HEK293 (cell line): ENCODE measurements around the gene FAM234B.

Experiments used
- CTCF ChIA-PET: fragments of 350-600 bp; formaldehyde crosslinking; extraction: SDS; loops from one replicate; lab custom pipeline; 2021; ENCODE audit warnings: antibody characterized with exemption; lab: Yijun Ruan, JAX
- POLR2A ChIA-PET: fragments of 300-600 bp; formaldehyde crosslinking; extraction: SDS; loops from one replicate; lab custom pipeline; 2020; ENCODE audit warnings: antibody characterized with exemption, inconsistent platforms; lab: Yijun Ruan, JAX
- H3K27ac ChIP-seq: fragments of 200-500 bp; sonication (Bioruptor generic); 2 replicates; pipeline ENCODE4 v1.5.1; 2014; ENCODE audit warnings: low read depth, low read length, control low read depth, inconsistent platforms; ENCODE audit errors: extremely low read depth
- H3K36me3 ChIP-seq, 2 experiments: fragments of 200-500 bp in 1 of 2; sonication (Bioruptor generic) in 1 of 2; 1 replicate in 1 of 2; 2 replicates in 1 of 2; pipeline ENCODE4 v1.5.1; 2014 to 2017; ENCODE audit warnings: inconsistent platforms in 2 of 2, low read length in 2 of 2; ENCODE audit not compliant: control insufficient read depth in 2 of 2, insufficient read depth in 1 of 2
- H3K4me1 ChIP-seq: fragments of 200-500 bp; sonication (Bioruptor generic); 2 replicates; pipeline ENCODE4 v1.5.1; 2014; ENCODE audit warnings: mild to moderate bottlenecking, low read length, inconsistent platforms; ENCODE audit not compliant: control insufficient read depth, insufficient read depth
- H3K4me3 ChIP-seq: 2 replicates; pipeline ENCODE4 v1.5.1; 2011; ENCODE audit warnings: low read depth, mild to moderate bottlenecking, control low read depth, low read length, moderate library complexity
- H3K9me3 ChIP-seq: fragments of 200-500 bp; sonication (Bioruptor generic); 2 replicates; pipeline ENCODE4 v1.5.1; 2014; ENCODE audit warnings: low read depth, low read length, inconsistent platforms; ENCODE audit not compliant: control insufficient read depth, insufficient read depth
- CTCF ChIP-seq: fragments of 450-650 bp; formaldehyde crosslinking; IDR thresholded peaks from 2 replicates; pipeline ENCODE4 v1.5.1; 2016; ENCODE audit warnings: missing biosample characterization, missing genetic modification characterization
- HOXD13 ChIP-seq: sonication (generic); formaldehyde crosslinking; IDR thresholded peaks from 2 replicates; pipeline ENCODE4 v1.8.0; 2022; ENCODE audit warnings: missing genetic modification reagents, borderline replicate concordance
- OSR2 ChIP-seq: fragments of 450-650 bp; formaldehyde crosslinking; IDR thresholded peaks from 2 replicates; pipeline ENCODE4 v1.5.1; 2016; ENCODE audit warnings: missing biosample characterization, missing genetic modification characterization
- PBX3 ChIP-seq: sonication (generic); formaldehyde crosslinking; IDR thresholded peaks from 2 replicates; pipeline ENCODE4 v1.8.1; 2022; ENCODE audit warnings: mild to moderate bottlenecking, moderate library complexity, missing genetic modification reagents
- PRDM4 ChIP-seq: fragments of 450-650 bp; formaldehyde crosslinking; IDR thresholded peaks from 2 replicates; pipeline ENCODE4 v1.5.1; 2017; ENCODE audit warnings: missing biosample characterization, missing genetic modification characterization
- SP3 ChIP-seq: fragments of 450-650 bp; formaldehyde crosslinking; IDR thresholded peaks from 2 replicates; pipeline ENCODE4 v1.5.1; 2016; ENCODE audit warnings: missing biosample characterization, missing genetic modification characterization
- TRIM28 ChIP-seq: IDR thresholded peaks from 2 replicates; pipeline ENCODE4 v1.6.1; 2011; ENCODE audit warnings: low read length, control low read depth, borderline replicate concordance
- ZBTB1 ChIP-seq: fragments of 450-650 bp; formaldehyde crosslinking; IDR thresholded peaks from 2 replicates; pipeline ENCODE4 v1.5.1; 2016; ENCODE audit warnings: missing biosample characterization, missing genetic modification characterization
- ZNF114 ChIP-seq: fragments of 450-650 bp; formaldehyde crosslinking; IDR thresholded peaks from 2 replicates; pipeline ENCODE4 v1.5.0; 2017; ENCODE audit warnings: missing biosample characterization, missing genetic modification characterization
- ZNF132 ChIP-seq: fragments of 450-650 bp; formaldehyde crosslinking; IDR thresholded peaks from 2 replicates; pipeline ENCODE4 v1.5.1; 2017; ENCODE audit warnings: missing biosample characterization, missing genetic modification characterization, borderline replicate concordance
- ZNF138 ChIP-seq: fragments of 450-650 bp; formaldehyde crosslinking; IDR thresholded peaks from 2 replicates; pipeline ENCODE4 v1.5.1; 2016; ENCODE audit warnings: missing biosample characterization, missing genetic modification characterization, borderline replicate concordance
- ZNF155 ChIP-seq: fragments of 450-650 bp; formaldehyde crosslinking; IDR thresholded peaks from 2 replicates; pipeline ENCODE4 v1.5.1; 2016; ENCODE audit warnings: missing biosample characterization, missing genetic modification characterization
- ZNF324 ChIP-seq: fragments of 450-650 bp; formaldehyde crosslinking; IDR thresholded peaks from 2 replicates; pipeline ENCODE4 v1.5.1; 2016; ENCODE audit warnings: missing biosample characterization, missing genetic modification characterization
- ZNF350 ChIP-seq: fragments of 450-650 bp; formaldehyde crosslinking; IDR thresholded peaks from 2 replicates; pipeline ENCODE4 v1.5.0; 2017; ENCODE audit warnings: missing biosample characterization, mild to moderate bottlenecking, missing genetic modification characterization
- ZNF555 ChIP-seq: fragments of 450-650 bp; formaldehyde crosslinking; conservative IDR thresholded peaks from 2 replicates; pipeline ENCODE4 v1.5.1; 2017; ENCODE audit warnings: missing biosample characterization, mild to moderate bottlenecking, missing genetic modification characterization, inconsistent platforms
- ZNF623 ChIP-seq: fragments of 450-650 bp; formaldehyde crosslinking; IDR thresholded peaks from 2 replicates; pipeline ENCODE4 v1.5.1; 2016; ENCODE audit warnings: missing biosample characterization, missing genetic modification characterization
- ZNF645 ChIP-seq: fragments of 450-650 bp; formaldehyde crosslinking; IDR thresholded peaks from 2 replicates; pipeline ENCODE4; 2016; ENCODE audit warnings: missing biosample characterization, missing genetic modification characterization
- ZSCAN4 ChIP-seq: fragments of 450-650 bp; formaldehyde crosslinking; IDR thresholded peaks from 2 replicates; pipeline ENCODE4 v1.5.1; 2017; ENCODE audit warnings: missing biosample characterization, missing genetic modification characterization
- ZSCAN5A ChIP-seq: fragments of 450-650 bp; formaldehyde crosslinking; IDR thresholded peaks from 2 replicates; pipeline ENCODE4 v1.5.1; 2016; ENCODE audit warnings: missing biosample characterization, missing genetic modification characterization

The FAM234B gene

GRCh38 chr12:13120413-13120812, 76.2 kb downstream of the FAM234B start (continued):
- TF ChIP-seq ZSCAN4 (tag by site-specific recombination) (no peak), CTCF (tag by site-specific recombination) (no peak), ZNF132 (tag by site-specific recombination) (no peak)

- Histone ChIP-seq H3K9me3 (no peaks in the 10 kb centered on the region; the same call in 1 of the 2 replicates), H3K36me3 (no peaks in the 10 kb centered on the region), H3K4me1 (no peaks in the 10 kb centered on the region), H3K27ac (no peak overlapping the region), H3K4me3 (no peak overlapping the region)
- ChIA-PET CTCF (interaction anchor here (0.5 kb wide), 1 partner anchor 23 kb away, joined by 3 read pairs; no protein-coding TSS in a partner anchor), POLR2A (interaction anchor here (0.6 kb wide), 1 partner anchor 303 kb away, joined by 3 read pairs; no protein-coding TSS in a partner anchor)
- TF ChIP-seq OSR2 (tag by site-specific recombination) = no peak
- no peak for TF ChIP-seq PBX3
- no peak for TF ChIP-seq ZBTB1 (tag by site-specific recombination)
- TF ChIP-seq ZSCAN5A (tag by site-specific recombination) = no peak
- no peak for TF ChIP-seq ZNF350
- TF ChIP-seq PRDM4 = no peak
- TF ChIP-seq ZNF155 (tag by site-specific recombination) = no peak
- TF ChIP-seq ZNF623 (tag by site-specific recombination) = no peak
- TF ChIP-seq HOXD13 (CRISPR knock-in tag) = no peak
- no peak for TF ChIP-seq ZNF138
- TF ChIP-seq ZNF324 = no peak
- TF ChIP-seq TRIM28 = no peak
- no peak for TF ChIP-seq ZNF114
- no peak for TF ChIP-seq ZNF645
- no peak for TF ChIP-seq SP3 (tag by site-specific recombination)
- TF ChIP-seq ZNF555 (tag by site-specific recombination) = no peak
Measured at GRCh38 chr12:13121568-13121967, 77.4 kb downstream of the FAM234B start.
